ENCODE measurements around the gene CTXND1.

Gene CTXND1

GRCh38 chr15:80265021-80265420 lies 13.0 kb upstream of the CTXND1 start:
- in situ Hi-C loops (cut with HindIII; ENCODE audit: low sequenced_read_pairs): loop anchor here (5.0 kb wide), 1 partner anchor 122 kb away; no protein-coding TSS in a partner anchor
- no peak for DNase-seq (ENCODE audit: low read depth)
- TF ChIP-seq CTCF (IDR thresholded peaks at IDR 0.05; ENCODE audit: low read depth, low read length, missing control alignments): no peak
- no peak overlapping the region for H3K4me3 ChIP-seq (ENCODE audit: low read depth, low read length)

DNA sequence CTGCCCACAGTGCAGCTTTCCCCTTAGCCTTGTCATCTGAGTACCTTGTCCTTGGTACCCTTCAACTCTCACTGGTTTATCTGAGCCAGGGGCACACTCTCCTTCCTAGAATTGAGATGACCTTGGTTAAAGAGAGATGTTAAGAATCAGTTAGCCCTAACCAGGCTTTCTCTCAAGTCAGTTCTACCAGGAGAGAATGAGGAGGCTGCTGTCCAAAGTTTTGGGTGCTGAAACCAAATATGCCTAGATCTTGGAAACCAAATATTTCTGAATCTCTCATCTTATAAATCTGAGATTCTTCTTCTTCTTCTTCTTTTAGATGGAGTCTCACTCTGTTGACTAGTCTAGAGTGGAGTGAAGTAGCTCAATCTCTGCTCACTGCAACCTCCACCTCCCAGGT lies 12.0 kb upstream of the CTXND1 start:
- no peak for TF ChIP-seq CTCF (IDR thresholded peaks at IDR 0.05; ENCODE audit: low read depth, low read length, missing control alignments)
- H3K4me3 ChIP-seq (ENCODE audit: low read depth, low read length): no peak overlapping the region
- in situ Hi-C loops (cut with HindIII; ENCODE audit: low sequenced_read_pairs): no loop called here
- peak; percentile 11 for DNase-seq (ENCODE audit: low read depth)

GRCh38 chr15:80260551-80260950 lies 8.5 kb upstream of the CTXND1 start:
- in situ Hi-C loops (cut with HindIII; ENCODE audit: low sequenced_read_pairs): no loop called here
- H3K4me3 ChIP-seq (ENCODE audit: low read depth, low read length): no peak overlapping the region
- TF ChIP-seq CTCF (IDR thresholded peaks at IDR 0.05; ENCODE audit: low read depth, low read length, missing control alignments): no peak
- no peak for DNase-seq (ENCODE audit: low read depth)

- no peak for DNase-seq (ENCODE audit: low read depth)
- H3K4me3 ChIP-seq (ENCODE audit: low read depth, low read length): no peak overlapping the region
- no peak for TF ChIP-seq CTCF (IDR thresholded peaks at IDR 0.05; ENCODE audit: low read depth, low read length, missing control alignments)
- in situ Hi-C loops (cut with HindIII; ENCODE audit: low sequenced_read_pairs): no loop called here
These were observed 8.0 kb upstream of the CTXND1 start for GRCh38 chr15:80259942-80260510.

DNA sequence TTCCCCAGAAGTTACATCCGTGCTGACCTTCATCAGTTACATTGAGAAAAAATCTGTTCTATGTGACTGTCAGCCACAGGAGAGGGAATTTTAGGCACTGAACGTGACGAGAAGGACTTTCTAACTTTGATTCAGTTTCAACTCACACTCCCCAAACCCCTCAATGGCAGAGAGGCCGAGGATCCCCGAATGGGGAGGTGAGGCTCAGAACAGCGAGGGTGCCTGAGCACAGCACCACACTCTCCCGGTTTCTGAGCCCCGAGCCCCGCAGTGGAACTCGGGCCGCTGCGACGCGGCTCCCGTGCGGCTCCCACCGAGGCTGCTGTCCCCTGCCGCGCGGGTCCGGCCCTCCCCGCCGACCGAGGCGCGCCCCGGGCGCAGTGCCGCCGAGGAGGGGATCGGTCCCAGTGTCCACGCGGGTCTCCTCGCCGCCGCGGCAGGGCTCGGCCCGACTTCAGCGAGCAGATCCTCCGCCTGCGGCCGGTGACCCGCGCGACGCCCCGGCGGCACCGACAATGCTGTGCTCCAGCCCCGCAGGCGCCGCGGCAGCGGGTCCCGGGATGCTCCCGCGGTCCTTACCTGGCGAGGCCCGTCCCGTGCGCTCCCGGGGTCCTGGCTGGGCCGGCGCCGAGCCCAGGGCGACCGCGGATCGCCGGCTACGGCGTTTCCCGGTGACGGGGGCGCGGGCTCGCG lies 439 bp downstream of the CTXND1 start:
- H3K4me3 ChIP-seq (ENCODE audit: low read depth, low read length): peak overlapping the region; percentile 29
- TF ChIP-seq CTCF (IDR thresholded peaks at IDR 0.05; ENCODE audit: low read depth, low read length, missing control alignments): no peak
- in situ Hi-C loops (cut with HindIII; ENCODE audit: low sequenced_read_pairs): no loop called here
- no peak for DNase-seq (ENCODE audit: low read depth)

- DNase-seq (ENCODE audit: low read depth): no peak
- TF ChIP-seq CTCF (IDR thresholded peaks at IDR 0.05; ENCODE audit: low read depth, low read length, missing control alignments): no peak
- in situ Hi-C loops (cut with HindIII; ENCODE audit: low sequenced_read_pairs): no loop called here
- no peak overlapping the region for H3K4me3 ChIP-seq (ENCODE audit: low read depth, low read length)
These were observed 1.2 kb downstream of the CTXND1 start for GRCh38 chr15:80250614-80251427.
